ENCODE results near the gene NABP1.

GRCh38 chr2:191693166-191693565 is 15.2 kb downstream of the NABP1 start:
- TF ChIP-seq CTCF (IDR thresholded peaks at IDR 0.05) (no peak), POLR2AphosphoS5 (IDR thresholded peaks at IDR 0.05; ENCODE audit: low read depth, low read length) (no peak), REST (IDR thresholded peaks at IDR 0.05; ENCODE audit: insufficient read depth in 1 of 2, low read depth in 2 of 2, low read length in 1 of 2) (no peak), TCF7L2 (IDR thresholded peaks at IDR 0.05; ENCODE audit: low read depth, low read length) (no peak)
